ENCODE measurements around the gene LAMA1.

The LAMA1 gene

DNA sequence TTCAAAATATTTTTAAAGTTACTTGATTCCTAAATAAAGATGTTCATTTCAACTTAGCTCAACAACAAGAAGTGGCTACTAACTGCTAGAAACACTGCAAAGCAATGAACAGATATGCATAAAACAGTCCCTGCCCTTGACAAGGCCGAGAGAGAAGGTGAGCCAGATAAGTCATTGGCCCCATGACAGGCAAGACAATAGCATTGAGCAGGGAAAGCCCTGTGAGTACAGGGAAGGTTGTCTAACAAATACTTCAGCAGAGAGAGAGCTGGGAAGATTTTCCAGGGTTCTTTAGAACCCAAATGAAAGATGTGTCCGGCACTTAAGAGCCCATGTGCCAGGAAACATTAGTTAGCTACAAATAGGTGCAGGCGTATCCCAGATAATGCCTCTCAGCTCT, 4.7 kb downstream of the LAMA1 start:
- DNase-seq (ENCODE audit: low read depth in 2 of 2), result no peak

DNA sequence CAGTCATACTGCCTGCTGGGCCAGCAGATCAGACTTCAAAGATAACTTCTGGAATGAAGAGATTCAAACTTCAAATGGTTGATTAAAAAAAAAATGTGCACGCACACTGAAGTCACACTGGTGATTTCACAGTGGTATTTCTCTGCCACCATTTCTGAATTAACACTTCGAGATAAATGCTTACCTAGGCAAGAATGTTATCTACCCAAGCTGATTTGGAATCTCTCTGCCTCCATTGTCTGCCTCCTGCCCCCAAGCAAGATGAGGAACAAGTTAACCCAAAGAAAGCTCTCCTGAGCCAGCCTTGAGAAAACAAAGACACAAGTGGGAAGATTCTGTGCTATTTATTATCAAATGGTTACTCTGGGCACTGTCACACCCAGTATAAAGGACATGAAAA, 6.5 kb downstream of the LAMA1 start:
- DNase-seq (ENCODE audit: low read depth in 2 of 2), result no peak

DNA sequence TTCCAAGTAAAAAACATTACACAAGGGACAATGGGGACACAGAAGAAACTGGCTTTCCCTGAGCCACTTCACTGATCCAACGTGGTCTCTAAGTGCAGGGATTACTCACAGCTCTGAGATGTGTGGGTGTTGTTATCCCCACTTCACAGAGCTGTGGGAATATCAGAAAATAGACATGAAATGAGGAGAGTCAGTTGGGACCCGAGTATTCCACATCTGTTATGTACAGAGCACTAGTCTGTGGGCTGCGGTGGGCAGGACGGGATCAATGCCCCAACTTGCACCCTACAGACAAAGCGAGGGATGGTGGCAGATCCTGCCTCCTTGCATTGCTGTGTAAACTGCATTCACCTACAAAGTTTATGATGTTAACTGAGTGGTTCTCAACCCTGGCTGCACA, 11.7 kb downstream of the LAMA1 start:
- no peak for DNase-seq (ENCODE audit: low read depth in 2 of 2)

- no peak for DNase-seq (ENCODE audit: low read depth in 2 of 2)
Measured at GRCh38 chr18:7105268-7105667, 12.3 kb downstream of the LAMA1 start.

DNA sequence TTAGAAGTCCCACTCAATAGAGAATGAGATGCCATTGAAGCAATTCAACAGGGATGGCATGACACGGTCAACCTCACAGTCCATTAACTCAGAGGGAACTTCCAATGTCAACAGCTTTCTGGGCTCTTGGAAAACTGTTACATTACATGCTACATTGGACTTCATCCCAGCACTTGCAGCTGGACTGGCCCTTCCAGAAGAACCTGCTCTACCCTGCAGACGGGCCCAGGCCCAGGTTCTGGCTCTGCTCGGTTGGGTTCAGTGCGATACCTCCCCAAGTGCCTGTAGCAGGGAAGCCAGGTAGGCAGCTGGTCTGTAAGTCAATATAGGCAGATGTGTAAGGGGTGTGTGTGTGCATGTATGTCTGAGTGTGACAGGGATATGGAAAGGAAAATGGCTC, 12.9 kb downstream of the LAMA1 start:
- no peak for DNase-seq (ENCODE audit: low read depth in 2 of 2)

- no peak for DNase-seq (ENCODE audit: low read depth in 2 of 2)
Measured at GRCh38 chr18:7102131-7102530, 15.5 kb downstream of the LAMA1 start.

DNA sequence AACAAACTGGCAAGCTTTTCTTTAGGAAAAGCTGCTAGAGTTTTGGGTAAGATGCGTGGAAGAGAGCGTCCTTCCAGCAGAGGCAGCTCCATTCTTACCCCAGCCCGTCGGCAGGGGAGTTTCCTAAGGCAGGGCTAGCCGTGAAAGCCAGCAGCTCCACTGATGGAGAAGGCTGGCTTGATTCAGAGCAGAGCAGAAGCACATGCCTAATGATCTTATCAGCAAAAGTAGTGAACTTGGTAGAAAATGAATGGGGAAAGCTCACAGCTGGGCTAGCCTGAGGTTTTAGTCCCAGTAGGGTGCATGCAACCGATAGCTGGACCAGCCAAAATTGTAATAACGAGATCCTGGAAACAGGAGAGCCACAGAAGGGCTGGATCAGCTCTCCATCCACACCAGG, 20.8 kb downstream of the LAMA1 start:
- DNase-seq (ENCODE audit: low read depth in 2 of 2), result no peak

- no peak for DNase-seq (ENCODE audit: low read depth in 2 of 2)
Measured at GRCh38 chr18:7094427-7094826, 23.2 kb downstream of the LAMA1 start.

- DNase-seq (ENCODE audit: low read depth in 2 of 2), result no peak
Measured at GRCh38 chr18:7090771-7091170, 26.8 kb downstream of the LAMA1 start.

- no peak for DNase-seq (ENCODE audit: low read depth in 2 of 2)
Measured at GRCh38 chr18:7089369-7089768, 28.2 kb downstream of the LAMA1 start.

DNA sequence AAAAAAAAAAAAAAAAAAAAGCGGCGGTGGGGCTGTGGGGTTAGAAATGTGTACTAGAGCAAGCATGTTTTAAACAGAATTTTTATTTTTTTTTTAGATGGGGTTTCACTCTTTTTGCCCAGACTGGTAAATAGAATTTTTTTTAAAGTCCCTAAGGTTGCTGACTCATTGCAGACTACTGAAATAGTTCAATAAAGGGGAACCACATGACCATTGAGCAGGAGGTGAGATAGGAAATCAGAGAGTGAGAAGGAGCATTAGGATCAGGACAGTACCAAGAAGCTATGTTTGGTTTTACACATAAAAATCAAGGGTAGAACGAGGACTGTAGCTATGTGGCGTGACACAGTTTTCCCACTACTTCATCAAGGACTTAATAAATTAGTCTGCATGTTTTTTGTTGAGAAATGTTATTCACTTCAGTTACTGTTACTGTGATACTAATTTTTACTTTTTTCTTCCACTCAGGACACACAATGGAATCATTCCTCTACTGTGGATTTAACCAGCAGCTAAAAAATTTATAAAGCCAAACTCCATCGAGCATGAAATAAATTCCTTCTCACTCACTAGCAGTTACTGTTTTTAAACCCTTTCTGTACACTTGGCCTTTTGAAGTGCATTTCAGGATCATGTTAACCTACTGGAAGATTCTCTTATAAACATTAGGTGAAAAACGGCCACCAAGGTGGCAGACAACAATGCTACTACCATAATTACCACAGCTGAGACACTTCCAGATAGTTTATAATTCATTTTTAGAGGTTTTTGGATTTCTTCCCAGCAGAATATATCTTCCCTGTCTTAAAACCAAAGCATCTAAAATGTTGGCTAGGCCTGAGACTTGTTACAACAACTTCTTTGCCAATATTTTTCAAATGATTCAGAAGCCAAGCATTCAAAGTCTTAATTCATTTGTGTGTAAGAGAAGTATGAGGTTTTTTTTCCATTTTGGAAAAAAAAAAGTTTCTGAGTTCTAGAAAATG, 33.2 kb downstream of the LAMA1 start:
- no peak for DNase-seq (ENCODE audit: low read depth in 2 of 2)

- DNase-seq (ENCODE audit: low read depth in 2 of 2), result no peak
Measured at GRCh38 chr18:7082671-7083070, 34.9 kb downstream of the LAMA1 start.

- no peak for DNase-seq (ENCODE audit: low read depth in 2 of 2)
Measured at GRCh38 chr18:7079231-7079630, 38.4 kb downstream of the LAMA1 start.

- no peak for DNase-seq (ENCODE audit: low read depth in 2 of 2)
Measured at GRCh38 chr18:7072593-7072992, 45.0 kb downstream of the LAMA1 start.

DNA sequence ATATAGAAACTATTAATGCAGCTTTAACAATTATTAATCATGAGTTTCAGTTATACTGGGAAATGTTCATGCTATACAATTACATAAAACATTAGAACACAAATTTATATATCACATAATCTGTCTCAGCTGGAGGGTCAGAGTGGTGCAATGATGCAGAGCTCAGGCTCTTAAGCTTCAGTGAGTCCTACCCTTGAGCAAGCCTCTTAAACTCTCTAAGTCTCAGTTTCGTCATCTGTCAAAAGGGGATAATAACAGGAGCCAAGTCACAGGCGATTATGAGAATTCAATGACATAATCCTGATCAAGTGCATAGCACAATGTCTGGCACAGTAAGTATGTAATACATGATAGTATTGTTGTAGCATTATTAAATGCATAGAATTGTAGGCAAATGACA, 46.0 kb downstream of the LAMA1 start:
- DNase-seq (ENCODE audit: low read depth in 2 of 2), result no peak

- no peak for DNase-seq (ENCODE audit: low read depth in 2 of 2)
Measured at GRCh38 chr18:7070466-7070865, 47.1 kb downstream of the LAMA1 start.

GRCh38 chr18:7068871-7069590, 48.6 kb downstream of the LAMA1 start:
- DNase-seq (ENCODE audit: low read depth in 2 of 2), result no peak

DNA sequence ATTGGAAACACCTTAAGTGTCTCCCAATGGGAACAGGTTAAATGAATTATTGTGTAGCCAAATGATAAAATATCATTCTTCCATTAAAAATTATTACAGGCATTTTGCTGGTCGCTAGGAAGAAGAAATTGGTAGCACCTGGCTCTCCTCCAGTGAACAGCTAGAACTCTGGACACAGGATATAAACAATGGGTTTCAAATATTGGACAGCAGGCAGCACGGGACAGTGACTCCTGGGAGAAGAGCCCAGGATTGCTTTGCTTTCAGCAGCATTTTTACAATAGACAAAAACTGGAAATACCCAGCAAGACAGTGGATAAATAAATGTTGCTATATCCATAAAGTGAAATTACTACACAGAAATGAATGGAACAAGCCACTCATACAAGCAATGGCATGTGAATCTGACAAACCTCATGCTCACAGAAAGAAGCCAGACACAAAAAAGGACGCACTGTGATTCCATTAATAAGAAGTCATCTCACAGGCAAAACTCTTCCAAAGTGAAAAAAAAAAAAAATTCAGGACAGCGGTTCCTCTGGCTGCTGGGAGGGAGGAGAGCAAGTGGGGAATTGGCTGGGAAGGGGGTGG, 50.5 kb downstream of the LAMA1 start:
- no peak for DNase-seq (ENCODE audit: low read depth in 2 of 2)

GRCh38 chr18:7065736-7066135, 51.9 kb downstream of the LAMA1 start:
- no peak for DNase-seq (ENCODE audit: low read depth in 2 of 2)

DNA sequence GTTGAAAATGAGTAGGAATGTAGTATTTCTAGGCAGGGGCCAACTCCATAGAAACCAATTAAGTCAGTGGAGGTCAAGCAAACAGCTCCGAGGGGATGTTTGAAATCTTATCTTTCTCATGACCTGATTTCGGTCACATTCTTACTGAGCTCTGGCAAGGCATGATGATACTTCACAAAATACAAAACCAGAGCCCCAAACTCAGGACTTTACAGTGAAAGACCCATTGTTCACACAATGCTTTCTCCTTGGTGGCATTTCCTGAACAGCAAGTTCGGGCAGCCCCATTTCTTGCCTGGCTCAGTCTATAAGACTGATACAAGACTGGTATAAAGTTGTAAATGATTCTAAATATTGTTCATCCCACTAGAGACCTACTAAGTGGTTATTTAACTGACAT, 53.3 kb downstream of the LAMA1 start:
- DNase-seq (ENCODE audit: low read depth in 2 of 2), result no peak

GRCh38 chr18:7062811-7063210, 54.8 kb downstream of the LAMA1 start:
- no peak for DNase-seq (ENCODE audit: low read depth in 2 of 2)

DNA sequence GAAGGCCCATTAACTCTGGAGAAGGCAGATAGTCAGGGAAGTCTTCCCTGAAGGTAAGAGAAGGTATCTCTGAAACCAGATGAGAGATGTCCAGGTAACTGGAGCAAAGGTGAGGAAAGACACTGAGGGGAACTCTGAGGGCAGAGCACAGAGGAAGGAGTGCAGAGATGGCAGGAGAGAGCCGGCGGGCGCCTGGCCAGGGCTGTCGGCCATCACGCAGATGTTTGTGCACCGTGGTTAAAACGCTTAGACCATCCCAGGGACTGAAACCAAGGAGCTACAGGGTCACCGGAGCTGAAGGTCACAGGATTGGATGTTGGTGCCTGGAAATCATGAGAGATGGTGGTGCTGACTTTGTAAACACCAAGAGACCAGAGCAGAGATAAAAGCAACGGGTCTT, 55.4 kb downstream of the LAMA1 start:
- no peak for DNase-seq (ENCODE audit: low read depth in 2 of 2)

DNA sequence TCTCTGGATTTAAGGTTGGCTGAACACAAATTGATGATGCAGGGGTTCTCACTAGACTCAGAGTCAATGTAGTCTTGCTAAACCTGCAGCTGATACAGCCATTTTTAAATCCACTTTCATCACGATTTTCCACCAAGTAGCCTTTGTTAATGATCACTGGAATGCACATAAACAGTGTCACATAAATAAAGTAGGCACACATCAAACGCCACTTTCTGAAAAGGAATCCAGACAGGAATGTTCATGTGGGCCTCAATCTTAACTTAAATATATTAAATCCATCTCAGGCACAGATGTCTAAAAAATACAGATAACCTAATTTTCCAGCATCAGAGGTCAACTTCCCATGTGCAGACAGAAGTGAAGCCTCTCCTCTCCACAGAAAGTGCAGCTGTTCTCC, 58.3 kb downstream of the LAMA1 start:
- no peak for DNase-seq (ENCODE audit: low read depth in 2 of 2)
